ENCODE results near the gene UGT1A3. TPM values are rescaled to one million over a fixed set of nuclear protein-coding genes. Genes with fewer than 3 reads are reported as not detected.
"Not testable (repeated sequence)": the region's sequence is repeated elsewhere in the genome, so short reads cannot be mapped to it uniquely, and the experiment has no call there.

UGT1A3 gene
- total RNA-seq, 1 donor from 2014 or later, result not detected

- DNase-seq (ENCODE audit: low read depth), result no peak
- no peak for TF ChIP-seq CTCF (IDR thresholded peaks at IDR 0.05; ENCODE audit: insufficient read depth, low read length, poor library complexity, severe bottlenecking)
- no peaks in the 10 kb centered on the region for H3K36me3 ChIP-seq (ENCODE audit: control insufficient read depth, insufficient read depth, low read length)
- H3K27me3 ChIP-seq (ENCODE audit: control insufficient read depth, insufficient read depth, low read length), result no peaks in the 10 kb centered on the region
- H3K4me3 ChIP-seq (ENCODE audit: low read depth, low read length), result no peak overlapping the region
Observed at GRCh38 chr2:233746475-233747282, 17.8 kb downstream of the UGT1A3 start.

- no peak for TF ChIP-seq CTCF (IDR thresholded peaks at IDR 0.05; ENCODE audit: insufficient read depth, low read length, poor library complexity, severe bottlenecking)
- Histone ChIP-seq H3K36me3 (ENCODE audit: control insufficient read depth, insufficient read depth, low read length) (no peaks in the 10 kb centered on the region), H3K4me3 (ENCODE audit: low read depth, low read length) (no peak overlapping the region), H3K27me3 (ENCODE audit: control insufficient read depth, insufficient read depth, low read length) (no peaks in the 10 kb centered on the region)
- DNase-seq (ENCODE audit: low read depth), result no peak
Observed at GRCh38 chr2:233747283-233747544, 18.4 kb downstream of the UGT1A3 start.

GRCh38 chr2:233750689-233751088 is 21.8 kb downstream of the UGT1A3 start:
- not testable (repeated sequence) for H3K27me3 ChIP-seq (ENCODE audit: control insufficient read depth, insufficient read depth, low read length); H3K36me3 ChIP-seq (ENCODE audit: control insufficient read depth, insufficient read depth, low read length); H3K4me3 ChIP-seq (ENCODE audit: low read depth, low read length); DNase-seq (ENCODE audit: low read depth)

GRCh38 chr2:233751212-233752009 is 22.6 kb downstream of the UGT1A3 start:
- not testable (repeated sequence) for H3K36me3 ChIP-seq (ENCODE audit: control insufficient read depth, insufficient read depth, low read length); DNase-seq (ENCODE audit: low read depth); H3K27me3 ChIP-seq (ENCODE audit: control insufficient read depth, insufficient read depth, low read length); H3K4me3 ChIP-seq (ENCODE audit: low read depth, low read length)

- no peak for TF ChIP-seq CTCF (IDR thresholded peaks at IDR 0.05; ENCODE audit: insufficient read depth, low read length, poor library complexity, severe bottlenecking)
- DNase-seq (ENCODE audit: low read depth), result no peak
- H3K4me3 ChIP-seq (ENCODE audit: low read depth, low read length), result no peak overlapping the region
- no peaks in the 10 kb centered on the region for H3K27me3 ChIP-seq (ENCODE audit: control insufficient read depth, insufficient read depth, low read length)
- no peaks in the 10 kb centered on the region for H3K36me3 ChIP-seq (ENCODE audit: control insufficient read depth, insufficient read depth, low read length)
Observed at GRCh38 chr2:233754872-233755611, 26.2 kb downstream of the UGT1A3 start.

- no peak for DNase-seq (ENCODE audit: low read depth)
- TF ChIP-seq CTCF (IDR thresholded peaks at IDR 0.05; ENCODE audit: insufficient read depth, low read length, poor library complexity, severe bottlenecking), result no peak
- Histone ChIP-seq H3K4me3 (ENCODE audit: low read depth, low read length) (no peak overlapping the region), H3K36me3 (ENCODE audit: control insufficient read depth, insufficient read depth, low read length) (no peaks in the 10 kb centered on the region), H3K27me3 (ENCODE audit: control insufficient read depth, insufficient read depth, low read length) (no peaks in the 10 kb centered on the region)
Observed at GRCh38 chr2:233756429-233757081, 27.7 kb downstream of the UGT1A3 start.

Data from kidney epithelial cell (primary cell).